Measurements from ENCODE around the gene RPL31. TPM values are rescaled to one million over a fixed set of nuclear protein-coding genes. Genes with fewer than 3 reads are reported as not detected.

The RPL31 gene
- total RNA-seq, 1 experiment from 2014 or later = 1,893 TPM

DNA sequence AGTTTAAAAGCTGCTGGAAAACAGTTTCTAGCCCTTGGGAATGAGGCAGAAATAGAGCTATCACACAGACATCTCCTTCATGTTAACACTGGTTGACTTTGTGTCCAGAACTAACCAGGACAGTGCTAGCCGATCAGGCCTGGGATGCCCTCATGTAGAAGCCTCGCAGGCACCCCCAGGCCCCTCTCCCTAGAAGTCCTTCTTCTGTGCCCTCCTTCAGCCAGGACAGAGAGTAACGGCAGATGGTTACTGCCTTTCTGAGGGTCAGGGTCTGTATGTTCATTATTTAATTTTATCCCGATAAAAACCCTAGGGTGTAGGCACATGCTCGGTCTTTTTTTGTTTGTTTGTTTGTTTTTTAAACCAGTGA is 10.7 kb upstream of the RPL31 start:
- no peak overlapping the region for H3K4me3 Mint-ChIP-seq
- Histone ChIP-seq H3K18ac (ENCODE audit: insufficient read length, low read depth, low read length) (no peak overlapping the region), H4K20me1 (ENCODE audit: control insufficient read depth, insufficient read depth, insufficient read length) (no peaks in the 10 kb centered on the region), H2BK5ac (ENCODE audit: insufficient read length, low read length) (no peak overlapping the region), H3K56ac (ENCODE audit: insufficient read length, low read depth, low read length) (no peak overlapping the region), H2BK120ac (ENCODE audit: low read depth, low read length, poor library complexity, severe bottlenecking) (no peak overlapping the region), H3K9me3 (ENCODE audit: control insufficient read depth, low read depth, low read length) (no peaks in the 10 kb centered on the region), H3K27ac (ENCODE audit: insufficient read length, low read depth, low read length) (no peak overlapping the region), H2BK12ac (ENCODE audit: insufficient read length, low read depth, low read length) (no peak overlapping the region), H4K8ac (replicated peaks; ENCODE audit: insufficient read length, low read depth, low read length) (no peak overlapping the region), H3K23me2 (ENCODE audit: insufficient read length, low read depth, low read length, poor library complexity, severe bottlenecking) (no peaks in the 10 kb centered on the region), H4K91ac (ENCODE audit: insufficient read length, low read depth, low read length) (no peak overlapping the region), H3K27me3 (ENCODE audit: insufficient read depth, low read length) (no peaks in the 10 kb centered on the region), H2BK15ac (ENCODE audit: low read depth, low read length) (no peak overlapping the region), H3K14ac (ENCODE audit: insufficient read depth, low read length) (no peak overlapping the region), H2AK5ac (ENCODE audit: insufficient read length, low read length) (no peak overlapping the region), H3K79me2 (ENCODE audit: insufficient read depth, low read length) (no peaks in the 10 kb centered on the region), H3K4me1 (ENCODE audit: insufficient read depth, low read length) (no peaks in the 10 kb centered on the region), H3T11ph (ENCODE audit: low read length) (no peak overlapping the region), H4K5ac (ENCODE audit: insufficient read length, low read depth, low read length) (no peak overlapping the region), H3K4me2 (ENCODE audit: insufficient read depth, insufficient read length, low read length) (no peak overlapping the region), H3K79me1 (ENCODE audit: insufficient read depth, low read depth, low read length, poor library complexity, severe bottlenecking) (no peaks in the 10 kb centered on the region), H2AFZ (ENCODE audit: low read length) (no peak overlapping the region), H3K4ac (ENCODE audit: low read depth, low read length) (no peak overlapping the region), H3K9ac (ENCODE audit: extremely low read depth, insufficient read length, low read length) (no peak overlapping the region), H3K23ac (ENCODE audit: insufficient read length, low read depth, low read length) (no peak overlapping the region), H2BK20ac (ENCODE audit: low read depth, low read length, poor library complexity, severe bottlenecking) (no peak overlapping the region)
- H3K27me3 Mint-ChIP-seq (ENCODE audit: low read depth) = peaks cover 2% of the 10 kb centered on the region; the same call in 1 of the 2 replicates
- H3K9me3 Mint-ChIP-seq = no peaks in the 10 kb centered on the region
- no peaks in the 10 kb centered on the region; a peak in 1 of 7 replicates for H3K36me3 Mint-ChIP-seq (ENCODE audit: insufficient read depth in 1 of 3, low read depth in 3 of 3)
- H3K27ac Mint-ChIP-seq = no peak overlapping the region
- peaks cover 2 to 14% of the 10 kb centered on the region in 2 experiments; a peak in 3 of 4 replicates for H3K4me1 Mint-ChIP-seq
- no peak for DNase-seq
- WGBS (ENCODE audit: extremely low coverage, insufficient read length, low lambda C conversion rate) = no CpG with 5 or more reads among the region's 5 CpGs
- TF ChIP-seq, protein P1, sequence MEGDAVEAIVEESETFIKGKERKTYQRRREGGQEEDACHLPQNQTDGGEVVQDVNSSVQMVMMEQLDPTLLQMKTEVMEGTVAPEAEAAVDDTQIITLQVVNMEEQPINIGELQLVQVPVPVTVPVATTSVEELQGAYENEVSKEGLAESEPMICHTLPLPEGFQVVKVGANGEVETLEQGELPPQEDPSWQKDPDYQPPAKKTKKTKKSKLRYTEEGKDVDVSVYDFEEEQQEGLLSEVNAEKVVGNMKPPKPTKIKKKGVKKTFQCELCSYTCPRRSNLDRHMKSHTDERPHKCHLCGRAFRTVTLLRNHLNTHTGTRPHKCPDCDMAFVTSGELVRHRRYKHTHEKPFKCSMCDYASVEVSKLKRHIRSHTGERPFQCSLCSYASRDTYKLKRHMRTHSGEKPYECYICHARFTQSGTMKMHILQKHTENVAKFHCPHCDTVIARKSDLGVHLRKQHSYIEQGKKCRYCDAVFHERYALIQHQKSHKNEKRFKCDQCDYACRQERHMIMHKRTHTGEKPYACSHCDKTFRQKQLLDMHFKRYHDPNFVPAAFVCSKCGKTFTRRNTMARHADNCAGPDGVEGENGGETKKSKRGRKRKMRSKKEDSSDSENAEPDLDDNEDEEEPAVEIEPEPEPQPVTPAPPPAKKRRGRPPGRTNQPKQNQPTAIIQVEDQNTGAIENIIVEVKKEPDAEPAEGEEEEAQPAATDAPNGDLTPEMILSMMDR (conservative IDR thresholded peaks at IDR 0.05) = no peak
